ENCODE measurements around the gene NEUROG1. TPM values are rescaled to one million over a fixed set of nuclear protein-coding genes. Genes with fewer than 3 reads are reported as not detected.

NEUROG1 gene
- total RNA-seq, 2 experiments from 2014 or later, result not detected

GRCh38 chr5:135521964-135522363, 13.8 kb downstream of the NEUROG1 start:
- Histone ChIP-seq H3K4me1 (ENCODE audit: insufficient read depth, low read length) (no peaks in the 10 kb centered on the region), H3K36me3 (ENCODE audit: insufficient read depth, low read length) (no peaks in the 10 kb centered on the region), H3K4me3 (ENCODE audit: low read length) (no peak overlapping the region), H3K27me3 (ENCODE audit: control insufficient read depth in 1 of 2, insufficient read depth in 2 of 2, low read length in 2 of 2) (peaks cover 17 to 24% of the 10 kb centered on the region in 2 experiments), H3K27ac (ENCODE audit: low read depth in 1 of 2, low read length in 2 of 2) (no peak overlapping the region), H3K9me3 (ENCODE audit: control insufficient read depth in 1 of 2, insufficient read depth in 1 of 2, low read length in 2 of 2) (peaks cover 0 to 6% of the 10 kb centered on the region in 2 experiments)
- peaks cover 72% of the 10 kb centered on the region for H3K27me3 Mint-ChIP-seq
- ATAC-seq (ENCODE audit: poor library complexity), result no peak
- H3K4me3 Mint-ChIP-seq, result no peak overlapping the region
- DNase-seq, result no peak
- TF ChIP-seq CTCF (IDR thresholded peaks at IDR 0.05), result no peak
- H3K9me3 Mint-ChIP-seq, result no peaks in the 10 kb centered on the region
- POLR2A ChIA-PET, result no interaction called here
- no peaks in the 10 kb centered on the region for H3K4me1 Mint-ChIP-seq (ENCODE audit: low read depth)
- H3K36me3 Mint-ChIP-seq (ENCODE audit: low read depth), result no peaks in the 10 kb centered on the region
- CTCF ChIA-PET, result no interaction called here
- intact Hi-C loops (cut with DNase I, micrococcal nuclease), result no loop called here
- H3K27ac Mint-ChIP-seq, result no peak overlapping the region

DNA sequence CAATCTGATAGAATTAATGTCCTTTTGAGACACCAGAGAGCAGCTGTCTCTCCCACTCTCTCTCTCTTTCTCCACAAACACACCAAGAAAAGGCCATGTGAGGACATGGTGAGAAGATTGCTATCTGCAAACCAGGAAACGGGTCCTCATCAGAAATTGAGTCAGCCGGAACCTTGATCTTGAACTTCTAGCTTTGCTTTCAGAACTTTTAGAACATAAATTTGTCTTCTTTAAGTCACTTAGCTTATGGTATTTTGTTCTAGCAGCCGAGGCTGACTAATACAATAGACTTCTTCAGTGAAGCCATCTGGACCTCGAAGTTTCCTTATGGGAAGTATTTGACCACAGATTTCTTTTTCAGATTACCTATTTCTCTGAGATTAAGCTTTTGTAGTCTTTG, 18.1 kb downstream of the NEUROG1 start:
- POLR2A ChIA-PET, result no interaction called here
- Histone ChIP-seq H3K4me1 (ENCODE audit: insufficient read depth, low read length) (no peaks in the 10 kb centered on the region), H3K27me3 (ENCODE audit: control insufficient read depth in 1 of 2, insufficient read depth in 2 of 2, low read length in 2 of 2) (peaks cover 10 to 11% of the 10 kb centered on the region in 2 experiments), H3K36me3 (ENCODE audit: insufficient read depth, low read length) (no peaks in the 10 kb centered on the region), H3K27ac (ENCODE audit: low read depth in 1 of 2, low read length in 2 of 2) (no peak overlapping the region), H3K4me3 (ENCODE audit: low read length) (no peak overlapping the region), H3K9me3 (ENCODE audit: control insufficient read depth in 1 of 2, insufficient read depth in 1 of 2, low read length in 2 of 2) (no peaks in the 10 kb centered on the region)
- DNase-seq, result no peak
- no peak for TF ChIP-seq CTCF (IDR thresholded peaks at IDR 0.05)
- H3K4me3 Mint-ChIP-seq, result no peak overlapping the region
- CTCF ChIA-PET, result no interaction called here
- intact Hi-C loops (cut with DNase I, micrococcal nuclease), result no loop called here
- H3K4me1 Mint-ChIP-seq (ENCODE audit: low read depth), result no peaks in the 10 kb centered on the region
- H3K27me3 Mint-ChIP-seq, result peaks cover 38% of the 10 kb centered on the region
- ATAC-seq (ENCODE audit: poor library complexity), result no peak
- no peak overlapping the region for H3K27ac Mint-ChIP-seq
- no peaks in the 10 kb centered on the region for H3K36me3 Mint-ChIP-seq (ENCODE audit: low read depth)
- no peaks in the 10 kb centered on the region for H3K9me3 Mint-ChIP-seq

- Histone ChIP-seq H3K27ac (ENCODE audit: low read depth in 1 of 2, low read length in 2 of 2) (no peak overlapping the region), H3K27me3 (ENCODE audit: control insufficient read depth in 1 of 2, insufficient read depth in 2 of 2, low read length in 2 of 2) (peaks cover 9 to 17% of the 10 kb centered on the region in 2 experiments), H3K4me1 (ENCODE audit: insufficient read depth, low read length) (no peaks in the 10 kb centered on the region), H3K36me3 (ENCODE audit: insufficient read depth, low read length) (no peaks in the 10 kb centered on the region), H3K4me3 (ENCODE audit: low read length) (no peak overlapping the region), H3K9me3 (ENCODE audit: control insufficient read depth in 1 of 2, insufficient read depth in 1 of 2, low read length in 2 of 2) (no peaks in the 10 kb centered on the region)
- Mint-ChIP-seq H3K9me3 (no peaks in the 10 kb centered on the region), H3K36me3 (ENCODE audit: low read depth) (no peaks in the 10 kb centered on the region), H3K4me1 (ENCODE audit: low read depth) (peaks cover 5% of the 10 kb centered on the region), H3K27ac (no peak overlapping the region), H3K27me3 (peaks cover 46% of the 10 kb centered on the region), H3K4me3 (no peak overlapping the region)
- intact Hi-C loops (cut with DNase I, micrococcal nuclease), result no loop called here
- ChIA-PET POLR2A (no interaction called here), CTCF (no interaction called here)
- TF ChIP-seq CTCF (IDR thresholded peaks at IDR 0.05), result no peak
- no peak for ATAC-seq (ENCODE audit: poor library complexity)
- DNase-seq, result no peak
Measured at GRCh38 chr5:135514116-135514515, 21.6 kb downstream of the NEUROG1 start.
